Spleen (tissue), 7 donors: ENCODE results near the gene ARHGEF12.

Experiments
- CTCF ChIP-seq, 11 experiments: fragments of 200-600 bp in 7 of 11; fragments of 450-650 bp in 4 of 11; sonication (generic) in 4 of 11; IDR thresholded peaks in 8 of 11; conservative IDR thresholded peaks in 3 of 11; 1 replicate in 7 of 11; 2 replicates in 4 of 11; pipeline versions ENCODE4 v1.4.0 to v1.8.0; 2016 to 2021; ENCODE audit warnings: antibody characterized with exemption in 11 of 11, inconsistent platforms in 4 of 11, mild to moderate bottlenecking in 1 of 11
- POLR2A ChIP-seq, 3 donors: fragments of 450-650 bp; IDR thresholded peaks; one replicate each; pipeline ENCODE4 v1.5.1; 2017; ENCODE audit warnings: antibody characterized with exemption in 3 of 3, mild to moderate bottlenecking in 1 of 3
- donor health status: DM: no; HTN: no; CAD: no; lungs with moderate emphysema.
- donor health status: DM: no; HTN: no; CAD: no.
- donor health status: DM: no; HTN: no; CAD: no.

- TF ChIP-seq CTCF (IDR thresholded peaks at IDR 0.05 in 8 of 11, conservative IDR thresholded peaks at IDR 0.05 in 3 of 11) (no peak), POLR2A (IDR thresholded peaks at IDR 0.05) (no peak)
Measured at GRCh38 chr11:120400564-120401364, 64.6 kb downstream of the ARHGEF12 start.
